Progenitor cell of endocrine pancreas (in vitro differentiated cells): ENCODE measurements around the gene TFPI2. TPM values are rescaled to one million over a fixed set of nuclear protein-coding genes. Genes with fewer than 3 reads are reported as not detected.
A peak's percentile ranks its signal among the peaks of the same experiment; 100 is the strongest.

Source experiments
- DNase-seq: peaks from one replicate; pipeline ENCODE4 v3.0.0; 2021; ENCODE audit warnings: low spot score; ENCODE audit not compliant: unreplicated experiment
- H3K27ac Mint-ChIP-seq: 2 replicates; pipeline ENCODE4 v1.8.0; 2021; ENCODE audit warnings: mild to moderate bottlenecking, moderate library complexity, mixed read lengths
- H3K27me3 Mint-ChIP-seq: 2 replicates; pipeline ENCODE4 v1.8.0; 2021; ENCODE audit warnings: mixed read lengths
- H3K36me3 Mint-ChIP-seq: 2 replicates; pipeline ENCODE4 v1.8.0; 2022; ENCODE audit warnings: mixed read lengths; ENCODE audit not compliant: insufficient read depth
- H3K4me1 Mint-ChIP-seq: 2 replicates; pipeline ENCODE4 v1.8.0; 2021; ENCODE audit warnings: low read depth, mixed read lengths
- H3K4me3 Mint-ChIP-seq: 2 replicates; pipeline ENCODE4 v1.8.0; 2021; ENCODE audit warnings: low read depth, mild to moderate bottlenecking, moderate library complexity, mixed read lengths
- H3K9me3 Mint-ChIP-seq: 2 replicates; pipeline ENCODE4 v1.8.0; 2021; ENCODE audit warnings: low read depth, mixed read lengths
- total RNA-seq: library from RNA; stranded (reverse); gene quantifications from 2 replicates; pipeline ENCODE4 v1.2.1, GENCODE V29; 2021
- TF ChIP-seq, protein P1 (sequence below): fragments of 200-600 bp; sonication (generic); IDR thresholded peaks from one replicate; pipeline ENCODE4 v1.5.0; 2021; ENCODE audit warnings: antibody characterized with exemption, mild to moderate bottlenecking; ENCODE audit not compliant: unreplicated experiment

The TFPI2 gene
- total RNA-seq, 1 donor from 2014 or later = 1.7 TPM

DNA sequence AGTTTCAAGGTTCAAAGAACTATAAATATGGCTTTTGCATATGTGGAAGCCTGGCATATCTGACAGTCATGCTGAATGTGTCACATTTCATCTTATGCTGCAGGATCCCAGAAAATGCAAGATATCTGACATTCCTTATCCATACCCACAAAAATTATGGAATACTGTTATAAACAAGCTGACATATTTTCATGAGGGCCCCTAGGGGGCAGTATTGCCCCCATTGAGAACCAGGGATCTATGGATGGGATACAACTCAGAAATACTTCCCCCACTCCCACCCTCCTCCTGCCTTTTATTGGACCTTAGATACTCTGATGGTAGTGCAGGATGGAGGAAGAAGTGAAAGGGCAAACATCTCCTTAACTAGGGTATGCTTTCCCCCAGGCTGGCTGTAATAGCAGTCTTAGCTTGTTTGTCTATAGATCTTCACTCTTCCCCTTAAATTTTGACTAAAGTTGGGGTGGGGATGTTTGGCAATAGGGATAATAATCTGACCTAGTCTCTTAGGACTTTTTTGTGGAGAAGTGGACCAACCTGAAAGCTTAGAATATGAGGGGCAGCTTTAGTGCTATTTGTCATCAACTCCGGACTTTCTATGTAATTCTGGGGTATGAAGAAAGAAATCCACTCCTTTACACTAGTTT is 12.3 kb upstream of the TFPI2 start:
- Mint-ChIP-seq H3K9me3 (no peaks in the 10 kb centered on the region), H3K36me3 (no peaks in the 10 kb centered on the region), H3K4me3 (no peak overlapping the region)

DNA sequence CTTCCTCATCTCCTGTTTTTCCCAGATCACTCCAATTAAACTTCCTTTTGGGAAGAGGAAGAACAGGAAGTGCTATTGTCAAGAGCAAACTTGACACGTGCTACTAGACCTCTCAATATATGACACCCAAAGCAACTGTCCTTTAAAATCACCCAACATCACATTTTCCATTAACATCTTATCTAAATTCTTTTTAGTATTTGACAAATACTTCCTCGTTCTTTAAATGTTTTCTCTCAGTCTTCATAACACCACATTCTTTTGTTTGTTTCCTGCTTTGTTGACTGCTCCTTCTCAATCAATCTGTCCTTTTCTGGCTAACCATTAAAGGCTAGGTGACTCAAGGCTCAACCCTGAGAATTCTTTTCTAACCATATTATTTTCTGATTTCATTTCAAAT is 7.1 kb upstream of the TFPI2 start:
- TF ChIP-seq, protein P1, sequence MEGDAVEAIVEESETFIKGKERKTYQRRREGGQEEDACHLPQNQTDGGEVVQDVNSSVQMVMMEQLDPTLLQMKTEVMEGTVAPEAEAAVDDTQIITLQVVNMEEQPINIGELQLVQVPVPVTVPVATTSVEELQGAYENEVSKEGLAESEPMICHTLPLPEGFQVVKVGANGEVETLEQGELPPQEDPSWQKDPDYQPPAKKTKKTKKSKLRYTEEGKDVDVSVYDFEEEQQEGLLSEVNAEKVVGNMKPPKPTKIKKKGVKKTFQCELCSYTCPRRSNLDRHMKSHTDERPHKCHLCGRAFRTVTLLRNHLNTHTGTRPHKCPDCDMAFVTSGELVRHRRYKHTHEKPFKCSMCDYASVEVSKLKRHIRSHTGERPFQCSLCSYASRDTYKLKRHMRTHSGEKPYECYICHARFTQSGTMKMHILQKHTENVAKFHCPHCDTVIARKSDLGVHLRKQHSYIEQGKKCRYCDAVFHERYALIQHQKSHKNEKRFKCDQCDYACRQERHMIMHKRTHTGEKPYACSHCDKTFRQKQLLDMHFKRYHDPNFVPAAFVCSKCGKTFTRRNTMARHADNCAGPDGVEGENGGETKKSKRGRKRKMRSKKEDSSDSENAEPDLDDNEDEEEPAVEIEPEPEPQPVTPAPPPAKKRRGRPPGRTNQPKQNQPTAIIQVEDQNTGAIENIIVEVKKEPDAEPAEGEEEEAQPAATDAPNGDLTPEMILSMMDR = no peak
- H3K27me3 Mint-ChIP-seq = peaks cover 5% of the 10 kb centered on the region
- no peaks in the 10 kb centered on the region for H3K9me3 Mint-ChIP-seq

More for the DNA sequence above, 12.3 kb upstream of the TFPI2 start:
- H3K27me3 Mint-ChIP-seq = no peaks in the 10 kb centered on the region
- no peak overlapping the region for H3K27ac Mint-ChIP-seq
- no peak for DNase-seq
- H3K4me1 Mint-ChIP-seq = peaks cover 2% of the 10 kb centered on the region
- TF ChIP-seq, protein P1 = peak; percentile 73

DNA sequence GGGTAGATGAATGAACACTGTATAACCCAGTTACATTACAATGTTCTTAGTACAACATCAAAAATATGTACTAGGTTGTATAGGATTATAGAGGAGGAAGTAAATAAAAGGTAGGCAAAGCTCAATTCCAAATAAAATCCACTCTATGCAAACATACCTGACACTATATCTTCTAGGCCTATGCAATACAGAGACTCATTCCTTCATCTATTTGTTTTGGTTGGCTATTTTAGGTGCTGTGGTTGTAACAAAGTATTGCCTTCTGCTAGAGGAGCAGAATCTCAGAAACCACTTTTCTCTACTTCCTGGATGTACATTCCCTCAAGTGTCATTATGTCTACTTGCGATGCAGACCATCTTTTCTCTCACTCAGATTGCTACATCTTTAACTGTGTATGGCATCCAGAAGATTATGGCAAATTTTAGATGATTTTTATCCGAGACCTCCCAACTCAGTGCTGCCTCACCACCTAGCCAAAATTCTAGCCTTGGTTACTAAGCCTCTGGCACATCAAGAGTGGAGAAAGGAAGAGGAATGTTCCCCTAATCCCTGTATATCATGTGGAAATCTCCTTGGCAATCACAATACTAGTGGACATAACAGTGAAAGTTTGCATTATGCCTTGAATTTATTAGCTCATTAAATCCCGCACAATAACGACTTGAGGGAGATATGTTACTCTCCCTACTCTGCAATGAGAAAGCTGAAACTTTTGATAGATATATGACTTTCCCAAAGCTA is 5.5 kb upstream of the TFPI2 start:
- peaks cover 21% of the 10 kb centered on the region for H3K27me3 Mint-ChIP-seq
- TF ChIP-seq, protein P1 = no peak
- H3K9me3 Mint-ChIP-seq = no peaks in the 10 kb centered on the region
- H3K4me3 Mint-ChIP-seq = no peak overlapping the region
- no peaks in the 10 kb centered on the region for H3K36me3 Mint-ChIP-seq
- H3K27ac Mint-ChIP-seq = no peak overlapping the region
- peaks cover 11% of the 10 kb centered on the region for H3K4me1 Mint-ChIP-seq
- no peak for DNase-seq

More for the DNA sequence above, 7.1 kb upstream of the TFPI2 start:
- DNase-seq = no peak
- H3K27ac Mint-ChIP-seq = no peak overlapping the region
- H3K36me3 Mint-ChIP-seq = no peaks in the 10 kb centered on the region
- peaks cover 11% of the 10 kb centered on the region for H3K4me1 Mint-ChIP-seq
- no peak overlapping the region for H3K4me3 Mint-ChIP-seq

GRCh38 chr7:93894966-93895640 is 4.5 kb upstream of the TFPI2 start:
- H3K36me3 Mint-ChIP-seq = no peaks in the 10 kb centered on the region
- DNase-seq = no peak
- no peaks in the 10 kb centered on the region for H3K9me3 Mint-ChIP-seq
- H3K27ac Mint-ChIP-seq = no peak overlapping the region
- H3K4me3 Mint-ChIP-seq = no peak overlapping the region
- peaks cover 12% of the 10 kb centered on the region for H3K4me1 Mint-ChIP-seq
- H3K27me3 Mint-ChIP-seq = peaks cover 26% of the 10 kb centered on the region
- TF ChIP-seq, protein P1 = no peak

DNA sequence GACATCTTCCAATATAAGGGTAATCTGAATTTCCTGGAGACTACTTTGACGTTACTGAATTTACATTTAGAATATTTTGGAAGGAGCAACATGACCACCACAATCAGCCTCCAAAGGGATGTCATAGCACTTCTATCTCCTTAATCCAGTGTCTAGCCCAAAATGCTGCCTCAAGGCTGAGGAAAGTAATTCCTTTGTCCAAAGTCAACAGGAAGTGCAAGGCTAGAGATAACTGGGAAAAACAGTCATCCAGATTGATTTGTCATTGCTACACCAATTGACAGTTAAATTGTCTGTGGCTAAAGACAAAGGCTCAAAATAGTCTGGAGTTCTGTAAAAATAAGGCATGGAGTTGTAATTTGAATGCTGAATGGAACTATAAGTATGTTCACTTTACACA is 3.9 kb upstream of the TFPI2 start:
- Mint-ChIP-seq H3K27ac (no peak overlapping the region), H3K4me3 (no peak overlapping the region)

More for the DNA sequence above, 3.9 kb upstream of the TFPI2 start:
- H3K4me1 Mint-ChIP-seq = peaks cover 14% of the 10 kb centered on the region
- TF ChIP-seq, protein P1 = no peak
- DNase-seq = no peak
- no peaks in the 10 kb centered on the region for H3K9me3 Mint-ChIP-seq
- no peaks in the 10 kb centered on the region for H3K36me3 Mint-ChIP-seq
- peaks cover 33% of the 10 kb centered on the region for H3K27me3 Mint-ChIP-seq
